MM.1S (cell line): ENCODE data around the gene LTBP1.
"Not testable (repeated sequence)": the region's sequence is repeated elsewhere in the genome, so short reads cannot be mapped to it uniquely, and the experiment has no call there.

Source experiments
- DNase-seq: peaks from one replicate; pipeline ENCODE4 v3.0.0-alpha.2; 2015
- H2AFZ ChIP-seq: fragments of 300-600 bp; sonication (generic); 2 replicates; pipeline ENCODE4 v1.6.0; 2016; ENCODE audit warnings: antibody characterized with exemption, low read length
- H3F3A ChIP-seq: fragments of 300-600 bp; sonication (generic); 2 replicates; pipeline ENCODE4 v1.6.1; 2016; ENCODE audit warnings: mild to moderate bottlenecking, antibody characterized with exemption, low read length, moderate library complexity, mixed read lengths; ENCODE audit not compliant: insufficient read depth
- H3K27ac ChIP-seq: fragments of 300-600 bp; sonication (generic); 2 replicates; pipeline ENCODE4 v1.5.1; 2016; ENCODE audit warnings: mild to moderate bottlenecking, low read length
- H3K27me3 ChIP-seq: fragments of 300-600 bp; sonication (generic); replicated peaks from 2 replicates; pipeline ENCODE4 v1.6.0; 2016; ENCODE audit warnings: low read length; ENCODE audit not compliant: insufficient read depth
- H3K36me3 ChIP-seq: fragments of 300-600 bp; sonication (generic); replicated peaks from 2 replicates; pipeline ENCODE4 v1.6.1; 2016; ENCODE audit warnings: mild to moderate bottlenecking, low read length, mixed read lengths; ENCODE audit not compliant: insufficient read depth
- H3K4me1 ChIP-seq: fragments of 300-600 bp; sonication (generic); 2 replicates; pipeline ENCODE4 v1.6.1; 2016; ENCODE audit warnings: low read length, mixed read lengths
- H3K4me2 ChIP-seq: fragments of 300-600 bp; sonication (generic); 2 replicates; pipeline ENCODE4 v1.6.0; 2016; ENCODE audit warnings: low read depth, low read length
- H3K4me3 ChIP-seq: fragments of 300-600 bp; sonication (generic); 2 replicates; pipeline ENCODE4 v1.5.1; 2016; ENCODE audit warnings: low read length, mixed read lengths
- H3K79me2 ChIP-seq: fragments of 300-600 bp; sonication (generic); 2 replicates; pipeline ENCODE4 v1.6.1; 2016; ENCODE audit warnings: mixed run types, low read length, mixed read lengths
- H3K9ac ChIP-seq: fragments of 300-600 bp; sonication (generic); 2 replicates; pipeline ENCODE4 v1.6.1; 2016; ENCODE audit warnings: low read length, mixed read lengths
- H3K9me2 ChIP-seq: fragments of 300-600 bp; sonication (generic); replicated peaks from 2 replicates; pipeline ENCODE4 v1.6.1; 2016; ENCODE audit warnings: mild to moderate bottlenecking, low read length, mixed read lengths; ENCODE audit not compliant: insufficient read depth
- H3K9me3 ChIP-seq: fragments of 300-600 bp; sonication (generic); replicated peaks from 2 replicates; pipeline ENCODE4 v1.6.1; 2016; ENCODE audit warnings: mild to moderate bottlenecking, low read length, mixed read lengths; ENCODE audit not compliant: insufficient read depth
- H4K20me1 ChIP-seq: fragments of 300-600 bp; sonication (generic); 2 replicates; pipeline ENCODE4 v1.6.1; 2016; ENCODE audit warnings: mild to moderate bottlenecking, low read length, moderate library complexity, mixed read lengths; ENCODE audit not compliant: insufficient read depth
- EZH2 ChIP-seq: fragments of 300-600 bp; sonication (generic); optimal IDR thresholded peaks from 2 replicates; pipeline ENCODE3; 2017; ENCODE audit warnings: low read depth, mild to moderate bottlenecking, antibody characterized with exemption, low read length, mixed read lengths
- EZH2phosphoT487 ChIP-seq: fragments of 300-600 bp; sonication (generic); IDR thresholded peaks from 2 replicates; pipeline ENCODE4 v1.6.1; 2018; ENCODE audit warnings: antibody characterized with exemption, low read length
- TF ChIP-seq, protein P1 (sequence below): fragments of 300-600 bp; sonication (generic); IDR thresholded peaks from 2 replicates; pipeline ENCODE4 v1.5.1; 2016; ENCODE audit warnings: antibody characterized with exemption, low read length, mixed read lengths

The LTBP1 gene

DNA sequence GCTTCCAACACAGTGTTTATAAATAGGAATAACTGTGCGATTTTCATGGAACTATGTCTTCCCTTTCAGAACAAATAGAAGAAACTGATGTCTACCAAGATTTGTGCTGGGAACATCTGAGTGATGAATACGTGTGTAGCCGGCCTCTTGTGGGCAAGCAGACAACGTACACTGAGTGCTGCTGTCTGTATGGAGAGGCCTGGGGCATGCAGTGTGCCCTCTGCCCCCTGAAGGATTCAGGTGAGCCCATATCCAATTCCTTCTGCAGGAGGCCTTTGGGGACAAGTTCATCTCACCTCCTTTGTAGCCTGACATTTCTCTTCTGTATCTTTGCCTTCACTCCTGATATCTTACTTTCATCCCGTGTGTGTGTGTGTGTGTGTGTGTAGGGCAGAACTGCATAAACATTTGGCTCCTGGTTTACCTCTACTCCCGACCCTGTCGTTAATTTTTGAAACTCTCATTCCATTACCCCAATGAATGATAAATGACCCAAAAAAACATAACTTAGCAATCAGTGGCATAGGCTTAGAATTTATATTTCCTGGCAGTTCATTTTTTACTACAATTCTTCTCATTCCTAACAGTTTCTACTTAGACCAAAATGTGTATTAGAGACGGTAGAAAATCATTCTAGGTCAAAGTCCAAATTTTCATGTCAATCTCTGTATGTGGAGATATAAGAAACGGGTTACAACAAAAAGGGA, 418.7 kb downstream of the LTBP1 start:
- DNase-seq: no peak

DNA sequence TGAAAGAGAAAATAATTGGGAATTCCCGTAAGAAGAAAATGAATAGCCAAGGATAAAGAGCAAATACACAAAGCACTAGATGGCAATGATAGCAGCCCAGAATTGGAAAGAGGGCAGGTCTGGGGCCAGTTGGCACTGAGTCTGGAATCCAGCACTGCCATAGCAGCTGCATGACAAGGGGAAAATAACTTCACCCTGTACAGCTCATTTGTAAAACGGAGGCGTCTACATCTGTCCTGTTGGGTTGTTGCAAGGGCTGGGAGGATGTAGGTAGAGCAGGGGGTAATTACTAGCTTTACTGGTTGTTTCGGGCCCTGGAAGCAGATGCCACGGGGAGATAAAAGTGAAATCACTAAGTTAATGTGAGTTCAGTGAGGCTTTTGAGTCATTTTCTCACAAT, 419.7 kb downstream of the LTBP1 start:
- Histone ChIP-seq H3K9me3 (no peaks in the 10 kb centered on the region), H3K79me2 (no peaks in the 10 kb centered on the region), H3K4me3 (no peak overlapping the region), H3K4me2 (no peak overlapping the region), H3K4me1 (no peaks in the 10 kb centered on the region), H3K27ac (no peak overlapping the region), H3K36me3 (no peaks in the 10 kb centered on the region), H3K9ac (no peak overlapping the region), H3F3A (no peaks in the 10 kb centered on the region), H4K20me1 (no peaks in the 10 kb centered on the region), H3K27me3 (no peaks in the 10 kb centered on the region), H2AFZ (no peak overlapping the region), H3K9me2 (no peaks in the 10 kb centered on the region)
- no peak for DNase-seq
- TF ChIP-seq, protein P1, sequence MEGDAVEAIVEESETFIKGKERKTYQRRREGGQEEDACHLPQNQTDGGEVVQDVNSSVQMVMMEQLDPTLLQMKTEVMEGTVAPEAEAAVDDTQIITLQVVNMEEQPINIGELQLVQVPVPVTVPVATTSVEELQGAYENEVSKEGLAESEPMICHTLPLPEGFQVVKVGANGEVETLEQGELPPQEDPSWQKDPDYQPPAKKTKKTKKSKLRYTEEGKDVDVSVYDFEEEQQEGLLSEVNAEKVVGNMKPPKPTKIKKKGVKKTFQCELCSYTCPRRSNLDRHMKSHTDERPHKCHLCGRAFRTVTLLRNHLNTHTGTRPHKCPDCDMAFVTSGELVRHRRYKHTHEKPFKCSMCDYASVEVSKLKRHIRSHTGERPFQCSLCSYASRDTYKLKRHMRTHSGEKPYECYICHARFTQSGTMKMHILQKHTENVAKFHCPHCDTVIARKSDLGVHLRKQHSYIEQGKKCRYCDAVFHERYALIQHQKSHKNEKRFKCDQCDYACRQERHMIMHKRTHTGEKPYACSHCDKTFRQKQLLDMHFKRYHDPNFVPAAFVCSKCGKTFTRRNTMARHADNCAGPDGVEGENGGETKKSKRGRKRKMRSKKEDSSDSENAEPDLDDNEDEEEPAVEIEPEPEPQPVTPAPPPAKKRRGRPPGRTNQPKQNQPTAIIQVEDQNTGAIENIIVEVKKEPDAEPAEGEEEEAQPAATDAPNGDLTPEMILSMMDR: no peak
- no peak for TF ChIP-seq EZH2
- TF ChIP-seq EZH2phosphoT487: no peak

More for the DNA sequence above, 418.7 kb downstream of the LTBP1 start:
- Histone ChIP-seq H3K27ac (no peak overlapping the region), H3K4me3 (no peak overlapping the region), H4K20me1 (no peaks in the 10 kb centered on the region), H3K36me3 (no peaks in the 10 kb centered on the region), H3K9me3 (no peaks in the 10 kb centered on the region), H3K4me1 (no peaks in the 10 kb centered on the region), H3K4me2 (no peak overlapping the region), H2AFZ (no peak overlapping the region), H3F3A (no peaks in the 10 kb centered on the region), H3K9me2 (no peaks in the 10 kb centered on the region), H3K27me3 (no peaks in the 10 kb centered on the region), H3K79me2 (no peaks in the 10 kb centered on the region), H3K9ac (no peak overlapping the region)
- TF ChIP-seq EZH2: no peak
- TF ChIP-seq, protein P1: no peak
- no peak for TF ChIP-seq EZH2phosphoT487

DNA sequence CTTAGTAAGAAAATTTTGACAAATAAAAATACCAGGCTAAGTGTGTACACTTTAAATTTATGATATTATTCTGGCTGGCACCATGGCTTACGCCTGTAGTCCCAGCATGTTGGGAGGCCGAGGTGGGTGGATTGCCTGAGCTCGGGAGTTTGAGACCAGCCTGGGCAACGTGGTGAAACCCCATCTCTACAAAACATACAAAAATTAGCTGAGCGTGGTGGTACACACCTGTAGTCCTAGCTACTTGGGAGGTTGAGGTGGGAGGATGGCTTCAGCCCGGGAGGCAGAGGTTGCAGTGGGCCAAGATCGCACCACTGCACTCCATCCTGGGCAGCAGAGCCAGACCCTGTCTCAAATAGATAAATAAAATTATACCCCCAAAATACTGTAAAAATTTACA, 421.8 kb downstream of the LTBP1 start:
- H4K20me1 ChIP-seq, H2AFZ ChIP-seq, H3K9me3 ChIP-seq, H3K27me3 ChIP-seq, H3K27ac ChIP-seq, H3K4me3 ChIP-seq, H3K9me2 ChIP-seq, H3F3A ChIP-seq, DNase-seq, H3K4me2 ChIP-seq, H3K9ac ChIP-seq, H3K4me1 ChIP-seq, H3K79me2 ChIP-seq, H3K36me3 ChIP-seq: not testable (repeated sequence)

DNA sequence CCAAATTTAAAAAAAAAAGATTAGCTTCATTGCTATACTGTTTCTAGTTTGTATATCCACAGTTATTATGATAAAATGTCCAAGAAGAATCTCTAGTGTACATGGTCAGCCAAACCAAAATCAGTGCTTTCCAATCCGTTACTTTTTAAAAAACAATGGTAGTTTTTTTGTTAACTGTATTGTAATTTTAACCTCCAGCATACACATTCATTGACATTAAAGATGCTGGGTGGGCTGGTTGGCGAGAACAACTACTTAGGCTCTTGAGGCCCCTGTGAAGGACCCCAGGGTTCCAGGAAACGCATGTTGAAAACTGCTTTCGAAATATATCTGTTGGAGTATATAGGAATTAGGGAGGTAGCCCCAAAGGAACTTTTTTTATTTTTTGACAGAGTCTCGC, 422.4 kb downstream of the LTBP1 start:
- Histone ChIP-seq H2AFZ (no peak overlapping the region), H3K9ac (no peak overlapping the region), H3K4me3 (no peak overlapping the region), H3K4me2 (no peak overlapping the region), H3K36me3 (no peaks in the 10 kb centered on the region), H4K20me1 (no peaks in the 10 kb centered on the region), H3K79me2 (no peaks in the 10 kb centered on the region), H3K27me3 (no peaks in the 10 kb centered on the region), H3F3A (no peaks in the 10 kb centered on the region), H3K9me2 (no peaks in the 10 kb centered on the region), H3K27ac (no peak overlapping the region), H3K4me1 (no peaks in the 10 kb centered on the region), H3K9me3 (no peaks in the 10 kb centered on the region)
- TF ChIP-seq EZH2: no peak
- no peak for TF ChIP-seq EZH2phosphoT487
- TF ChIP-seq, protein P1: no peak
- DNase-seq: no peak
